G401 (cell line): ENCODE results near the gene FAM163B. TPM values are rescaled to one million over a fixed set of nuclear protein-coding genes. Genes with fewer than 3 reads are reported as not detected.
A peak's percentile ranks its signal among the peaks of the same experiment; 100 is the strongest.

Source experiments
- DNase-seq: peaks from one replicate; pipeline ENCODE4 v3.0.0-alpha.2; 2015; ENCODE audit warnings: low spot score
- in situ Hi-C: cut with HindIII; loops from 2 replicates; pipeline ENCODE4 v1.10.0; 2016; ENCODE audit warnings: low sequenced_read_pairs, mixed read lengths
- total RNA-seq: library from RNA; depleted of rRNA; stranded (reverse); fragments of >200 nt; shearing (Covaris generic); gene quantifications from 2 replicates; pipeline ENCODE4 v1.2.3, GENCODE V29; 2014

The FAM163B gene
- total RNA-seq, 1 experiment from 2014 or later = not detected

DNA sequence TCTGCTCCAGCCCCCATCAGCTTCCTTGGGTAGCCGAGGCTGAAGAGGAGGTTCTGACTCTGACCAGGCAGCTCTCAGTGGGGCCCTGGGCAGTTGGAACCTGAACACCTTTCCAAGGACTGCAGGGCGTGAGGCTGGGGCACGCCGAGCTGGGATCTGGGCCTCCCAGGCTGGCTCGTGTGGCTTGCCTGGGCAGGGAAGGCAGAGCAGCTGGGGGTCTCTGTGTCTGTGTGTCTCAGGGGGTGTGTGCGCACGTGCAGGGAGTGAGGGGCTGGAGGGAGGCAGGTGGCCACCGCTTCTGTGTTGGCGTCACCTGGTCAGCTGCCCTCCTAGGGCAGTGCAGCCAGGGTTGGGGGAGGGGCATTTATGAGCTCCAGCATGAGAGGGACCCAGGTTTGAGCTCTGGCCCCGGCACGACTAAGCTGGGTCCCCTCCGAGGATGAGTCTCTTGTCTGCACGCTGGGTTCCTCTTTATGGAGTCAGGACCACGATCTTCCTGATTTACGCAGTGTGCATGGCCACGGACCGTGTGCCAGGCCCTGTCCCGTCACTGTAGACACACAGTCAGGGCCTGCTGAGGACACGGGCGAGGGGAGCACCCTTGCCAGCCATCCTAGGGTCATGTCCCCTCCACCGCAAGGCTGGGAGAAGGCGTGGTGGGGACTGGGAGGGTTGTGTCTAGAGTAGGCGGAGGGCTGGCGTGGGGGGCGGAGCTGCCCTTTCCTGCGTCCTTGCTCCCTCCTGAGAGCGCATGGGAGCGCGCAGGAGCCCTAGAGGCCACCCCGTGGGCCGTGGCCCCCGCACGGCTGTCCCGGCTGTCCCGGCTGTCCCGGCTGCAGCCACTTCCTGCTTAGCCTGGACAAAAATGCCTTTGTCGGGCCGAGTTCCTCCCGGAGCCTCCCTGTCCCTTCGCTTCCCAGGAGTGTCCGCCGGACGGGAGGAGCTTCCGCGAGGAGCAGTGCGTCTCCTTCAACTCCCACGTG, 70.0 kb downstream of the FAM163B start:
- no peak for DNase-seq
- in situ Hi-C loops = no loop called here

DNA sequence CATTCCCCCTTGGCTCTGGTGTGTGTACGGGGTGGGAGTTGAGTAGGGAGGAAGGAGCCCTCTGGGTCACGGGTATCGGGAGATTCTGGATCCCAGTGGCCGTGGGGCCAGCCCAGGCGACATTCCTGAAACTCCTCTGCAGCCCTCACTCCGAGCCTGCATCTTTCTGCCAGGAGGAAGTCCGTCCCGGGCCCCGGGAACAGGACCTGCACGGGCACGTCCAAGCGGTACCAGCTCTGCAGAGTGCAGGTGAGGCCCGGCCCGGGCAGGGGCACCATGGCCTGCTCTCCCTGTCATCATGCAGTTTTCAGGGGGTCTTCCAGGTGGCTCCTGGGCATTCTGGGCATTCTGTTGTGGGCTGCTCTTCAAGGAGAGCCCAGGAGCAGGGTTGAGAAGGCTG, 71.0 kb downstream of the FAM163B start:
- in situ Hi-C loops = no loop called here
- no peak for DNase-seq

DNA sequence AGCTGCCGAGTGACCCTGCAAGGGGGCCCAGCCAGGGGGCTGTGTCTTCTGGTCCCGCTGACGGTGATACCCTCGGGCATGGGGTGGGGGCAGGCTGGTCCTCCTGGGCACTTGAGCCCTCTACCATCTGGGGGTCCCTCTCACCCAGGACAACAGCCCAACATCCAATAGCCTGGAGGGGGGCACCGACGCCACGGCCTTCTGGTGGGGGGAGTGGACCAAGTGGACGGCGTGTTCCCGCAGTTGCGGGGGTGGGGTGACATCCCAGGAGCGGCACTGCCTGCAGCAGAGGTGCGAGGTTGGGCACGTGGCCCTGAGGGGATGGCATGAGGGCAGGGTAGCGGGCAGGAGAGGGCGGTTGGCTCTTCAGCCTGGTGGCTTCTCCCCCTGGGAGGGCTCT, 71.9 kb downstream of the FAM163B start:
- in situ Hi-C loops = no loop called here
- DNase-seq = no peak

- in situ Hi-C loops = no loop called here
- peak; percentile 84 for DNase-seq
These were observed 72.7 kb downstream of the FAM163B start for GRCh38 chr9:133536536-133536935.

- in situ Hi-C loops = no loop called here
These were observed 73.1 kb downstream of the FAM163B start for GRCh38 chr9:133536080-133536479.

GRCh38 chr9:133535306-133535877, 73.8 kb downstream of the FAM163B start:
- in situ Hi-C loops = no loop called here
- no peak for DNase-seq

More at GRCh38 chr9:133536080-133536479, 73.1 kb downstream of the FAM163B start:
- DNase-seq = peak; percentile 28

- in situ Hi-C loops = no loop called here
- peak; percentile 73 for DNase-seq
These were observed 74.6 kb downstream of the FAM163B start, which contains the start of gene ADAMTSL2 for GRCh38 chr9:133534346-133535291. ADAMTSL2 (plus strand) TSS chr9:133534704; CDS start chr9:133536713, 2,009 bp downstream.

GRCh38 chr9:133533857-133534256, 75.3 kb downstream of the FAM163B start:
- DNase-seq = no peak
- in situ Hi-C loops = no loop called here

- in situ Hi-C loops = no loop called here
- DNase-seq = peak; percentile 34
These were observed 76.1 kb downstream of the FAM163B start for GRCh38 chr9:133532937-133533668.

GRCh38 chr9:133531293-133531692, 77.9 kb downstream of the FAM163B start:
- in situ Hi-C loops = no loop called here
- DNase-seq = no peak

DNA sequence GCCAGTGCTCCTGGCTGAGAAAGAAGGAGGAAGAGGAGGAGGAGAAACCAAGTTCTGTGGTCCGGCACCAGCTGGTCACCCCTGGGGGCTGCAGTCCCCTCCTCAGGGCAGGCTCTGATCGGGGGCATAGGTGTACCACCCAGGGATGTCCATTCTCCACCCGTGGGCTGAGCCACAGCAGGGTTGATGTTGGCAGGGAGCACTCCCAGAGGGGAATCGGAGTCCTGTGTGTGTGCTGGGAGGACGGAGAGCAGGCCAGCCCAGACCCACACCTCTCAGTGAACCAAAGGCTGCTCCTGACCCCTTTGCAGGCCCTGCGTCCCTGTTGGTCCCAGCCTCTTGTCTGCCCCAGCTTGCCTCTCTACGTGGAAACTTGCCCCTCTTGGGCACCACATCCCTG, 79.3 kb downstream of the FAM163B start:
- no peak for DNase-seq
- in situ Hi-C loops = no loop called here

GRCh38 chr9:133529457-133529856, 79.7 kb downstream of the FAM163B start:
- no peak for DNase-seq
- in situ Hi-C loops = no loop called here

DNA sequence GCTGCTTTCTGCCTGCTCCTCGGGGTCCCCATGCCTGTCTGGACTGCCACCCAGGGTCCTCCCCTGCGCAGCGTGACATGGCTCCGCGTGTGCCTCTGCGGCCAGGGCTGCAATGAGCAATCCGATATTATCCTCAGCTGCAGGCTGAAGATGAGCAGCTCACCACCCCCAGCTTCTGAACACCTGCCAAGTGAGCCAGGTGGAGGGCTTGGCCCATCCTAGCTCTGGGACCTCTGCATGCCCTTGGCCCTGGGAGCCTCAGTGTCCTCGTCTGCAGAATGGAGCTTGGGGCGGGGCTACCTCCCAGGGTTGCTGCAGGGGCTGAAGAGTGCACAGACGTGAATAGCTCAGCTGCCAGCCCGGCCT, 80.3 kb downstream of the FAM163B start:
- in situ Hi-C loops = no loop called here
- DNase-seq = peak; percentile 20

DNA sequence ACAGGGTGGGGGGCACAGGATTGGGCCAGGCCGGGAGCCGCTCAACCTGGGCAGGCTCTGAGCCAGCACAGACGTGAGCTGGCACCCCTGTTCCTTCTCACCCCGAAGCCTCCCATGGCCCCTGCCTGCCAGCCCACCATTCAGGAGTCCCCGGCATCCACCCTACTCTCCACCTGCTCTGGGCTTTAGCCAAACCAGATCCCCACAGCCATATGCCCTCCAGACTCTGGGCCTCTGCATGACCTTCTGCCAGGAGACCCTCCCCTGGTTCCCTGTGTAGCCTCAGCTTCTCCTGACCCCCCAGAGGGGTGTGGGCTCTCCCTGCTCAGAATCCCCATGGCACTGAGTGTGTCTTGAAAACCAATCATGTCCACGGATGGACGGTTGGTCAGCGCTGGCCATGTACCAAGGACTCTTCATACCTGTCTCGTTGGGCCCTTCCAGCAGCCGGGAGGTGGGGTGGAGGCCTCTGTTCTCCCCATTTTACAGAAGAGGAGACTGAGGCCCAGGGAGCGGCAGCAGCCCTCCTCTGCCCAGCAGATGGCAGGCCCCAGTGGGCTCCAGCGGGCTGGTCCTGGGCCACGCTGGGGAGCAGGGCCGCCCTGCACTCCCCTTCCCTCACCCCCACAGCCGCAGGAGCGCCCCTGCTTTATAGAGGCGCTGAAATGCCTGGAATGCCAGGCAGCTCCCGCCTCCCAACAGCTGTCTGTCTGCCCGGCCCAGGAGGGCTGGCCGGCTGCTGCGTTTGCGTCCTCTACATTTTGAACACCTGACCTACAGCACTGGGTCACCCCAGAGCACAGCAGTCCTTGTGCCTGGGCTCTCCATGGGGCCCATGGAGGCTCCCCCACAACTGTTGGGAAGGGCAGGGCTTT, 81.0 kb downstream of the FAM163B start:
- in situ Hi-C loops = no loop called here
- DNase-seq = no peak

GRCh38 chr9:133527444-133527920, 81.7 kb downstream of the FAM163B start:
- in situ Hi-C loops = no loop called here

More at GRCh38 chr9:133527444-133527920, 81.7 kb downstream of the FAM163B start:
- DNase-seq = peak; percentile 54
